Activated CD4-positive, alpha-beta memory T cell treated with anti-CD3 and anti-CD28 coated beads, Interleukin-2, amount 10 ng/mL, durations not matched to agents 7 days and 5 days (primary cell): ENCODE results near the gene LOXL3. TPM values are rescaled to one million over a fixed set of nuclear protein-coding genes. Genes with fewer than 3 reads are reported as not detected.

ENCODE experiments used
- CTCF ChIA-PET: fragments of 350-600 bp; sonication (Branson Sonifier 250); formaldehyde crosslinking; loops from one replicate; lab custom pipeline; 2021; ENCODE audit warnings: antibody characterized with exemption, inconsistent platforms; lab: Charles Lee
- POLR2A ChIA-PET: fragments of 350-600 bp; sonication (Branson Sonifier 250); formaldehyde crosslinking; loops from one replicate; lab custom pipeline; 2021; ENCODE audit warnings: antibody characterized with exemption; lab: Charles Lee
- DNase-seq: peaks from one replicate; pipeline ENCODE4 v3.0.0-alpha.2; 2020
- H3K27ac Mint-ChIP-seq: one replicate; pipeline ENCODE4 v1.8.0; 2021; ENCODE audit warnings: mild to moderate bottlenecking, mixed read lengths
- H3K27me3 Mint-ChIP-seq: one replicate; pipeline ENCODE4 v1.8.0; 2021; ENCODE audit warnings: mixed read lengths
- H3K36me3 Mint-ChIP-seq: one replicate; pipeline ENCODE4 v1.8.0; 2021; ENCODE audit warnings: low read depth, mixed read lengths
- H3K4me1 Mint-ChIP-seq: one replicate; pipeline ENCODE4 v1.8.0; 2021; ENCODE audit warnings: mixed read lengths
- H3K4me3 Mint-ChIP-seq: one replicate; pipeline ENCODE4 v1.8.0; 2021; ENCODE audit warnings: mild to moderate bottlenecking, mixed read lengths
- H3K9me3 Mint-ChIP-seq: one replicate; pipeline ENCODE4 v1.8.0; 2021; ENCODE audit warnings: mixed read lengths
- total RNA-seq, 2 experiments: library from RNA; stranded (reverse); gene quantifications; one replicate each; pipeline ENCODE4 v1.2.3, GENCODE V29; 2021

The LOXL3 gene
- total RNA-seq, 2 experiments from 2014 or later: 0.60 to 0.70 TPM

- H3K4me1 Mint-ChIP-seq: peaks cover 9% of the 10 kb centered on the region
- POLR2A ChIA-PET: interaction anchor here (0.6 to 1.2 kb wide), 3 partner anchors 41 to 120 kb away, joined by 3 to 4 read pairs (median 3); partner anchors contain the start of genes CCDC142 and TTC31
- no peak overlapping the region for H3K27ac Mint-ChIP-seq
- no peak overlapping the region for H3K4me3 Mint-ChIP-seq
- CTCF ChIA-PET: interaction anchor here (0.9 to 2.4 kb wide), 5 partner anchors 12 to 44 kb away, joined by 3 to 8 read pairs (median 6); no protein-coding TSS in a partner anchor
- H3K27me3 Mint-ChIP-seq: peaks cover 54% of the 10 kb centered on the region
- no peaks in the 10 kb centered on the region for H3K9me3 Mint-ChIP-seq
- no peaks in the 10 kb centered on the region for H3K36me3 Mint-ChIP-seq
- DNase-seq: no peak
Measured at GRCh38 chr2:74544634-74545033, 9.1 kb downstream of the LOXL3 start.

GRCh38 chr2:74542978-74543377 is 10.8 kb downstream of the LOXL3 start:
- POLR2A ChIA-PET: no interaction called here
- no peak overlapping the region for H3K27ac Mint-ChIP-seq
- no peaks in the 10 kb centered on the region for H3K9me3 Mint-ChIP-seq
- DNase-seq: no peak
- CTCF ChIA-PET: interaction anchor here (0.7 to 1.0 kb wide), 2 partner anchors 45 to 364 kb away, joined by 3 to 7 read pairs; no protein-coding TSS in a partner anchor
- H3K4me3 Mint-ChIP-seq: no peak overlapping the region
- no peaks in the 10 kb centered on the region for H3K36me3 Mint-ChIP-seq
- H3K27me3 Mint-ChIP-seq: peaks cover 55% of the 10 kb centered on the region
- peaks cover 13% of the 10 kb centered on the region for H3K4me1 Mint-ChIP-seq

GRCh38 chr2:74540291-74540690 is 13.5 kb downstream of the LOXL3 start:
- ChIA-PET POLR2A (no interaction called here), CTCF (interaction anchor here (0.6 to 1.3 kb wide), 3 partner anchors 47 to 465 kb away, joined by 3 to 6 read pairs (median 3); no protein-coding TSS in a partner anchor)
- DNase-seq: no peak
- H3K27ac Mint-ChIP-seq: no peak overlapping the region
- H3K4me1 Mint-ChIP-seq: peaks cover 12% of the 10 kb centered on the region
- H3K27me3 Mint-ChIP-seq: peaks cover 46% of the 10 kb centered on the region
- H3K4me3 Mint-ChIP-seq: no peak overlapping the region
- H3K9me3 Mint-ChIP-seq: no peaks in the 10 kb centered on the region
- no peaks in the 10 kb centered on the region for H3K36me3 Mint-ChIP-seq

DNA sequence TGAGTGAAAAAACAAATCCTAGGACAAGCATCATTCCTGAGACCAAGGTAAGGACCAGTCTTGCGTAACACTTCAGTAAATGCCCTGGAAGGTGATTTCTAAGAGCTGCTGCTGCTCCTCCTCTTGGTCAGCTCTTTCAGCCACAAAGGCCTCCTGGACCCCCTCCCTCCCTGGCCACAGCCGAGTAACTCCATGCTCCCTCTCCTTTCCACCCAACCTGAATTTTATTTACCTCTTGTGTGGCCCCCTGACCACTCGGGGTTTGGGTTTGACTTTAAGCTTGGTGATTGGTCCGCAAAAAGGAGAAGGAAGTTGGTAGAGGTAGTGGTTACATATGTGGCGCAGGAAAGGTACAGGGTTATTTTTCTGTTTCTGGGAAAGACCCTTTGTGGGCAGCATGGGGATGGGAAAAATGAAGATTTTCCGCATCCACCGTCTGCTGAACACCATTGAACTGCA is 14.8 kb downstream of the LOXL3 start:
- POLR2A ChIA-PET: interaction anchor here (1.1 to 2.5 kb wide), 2 partner anchors 8 to 10 kb away, joined by 3 to 6 read pairs; partner anchors contain the start of genes AUP1 and HTRA2

GRCh38 chr2:74537140-74537539 is 16.6 kb downstream of the LOXL3 start:
- DNase-seq: no peak
- no peak overlapping the region for H3K4me3 Mint-ChIP-seq
- no peaks in the 10 kb centered on the region for H3K9me3 Mint-ChIP-seq
- ChIA-PET CTCF (no interaction called here), POLR2A (no interaction called here)
- no peak overlapping the region for H3K27ac Mint-ChIP-seq
- H3K27me3 Mint-ChIP-seq: peaks cover 28% of the 10 kb centered on the region
- peaks cover 14% of the 10 kb centered on the region for H3K4me1 Mint-ChIP-seq
- H3K36me3 Mint-ChIP-seq: peaks cover 11% of the 10 kb centered on the region

More for the DNA sequence above, 14.8 kb downstream of the LOXL3 start:
- Mint-ChIP-seq H3K27ac (no peak overlapping the region), H3K9me3 (no peaks in the 10 kb centered on the region), H3K27me3 (peaks cover 35% of the 10 kb centered on the region), H3K36me3 (no peaks in the 10 kb centered on the region), H3K4me3 (no peak overlapping the region), H3K4me1 (peaks cover 12% of the 10 kb centered on the region)
- CTCF ChIA-PET: interaction anchor here (1.0 kb wide), 1 partner anchor 285 kb away, joined by 3 read pairs; no protein-coding TSS in a partner anchor
- no peak for DNase-seq

DNA sequence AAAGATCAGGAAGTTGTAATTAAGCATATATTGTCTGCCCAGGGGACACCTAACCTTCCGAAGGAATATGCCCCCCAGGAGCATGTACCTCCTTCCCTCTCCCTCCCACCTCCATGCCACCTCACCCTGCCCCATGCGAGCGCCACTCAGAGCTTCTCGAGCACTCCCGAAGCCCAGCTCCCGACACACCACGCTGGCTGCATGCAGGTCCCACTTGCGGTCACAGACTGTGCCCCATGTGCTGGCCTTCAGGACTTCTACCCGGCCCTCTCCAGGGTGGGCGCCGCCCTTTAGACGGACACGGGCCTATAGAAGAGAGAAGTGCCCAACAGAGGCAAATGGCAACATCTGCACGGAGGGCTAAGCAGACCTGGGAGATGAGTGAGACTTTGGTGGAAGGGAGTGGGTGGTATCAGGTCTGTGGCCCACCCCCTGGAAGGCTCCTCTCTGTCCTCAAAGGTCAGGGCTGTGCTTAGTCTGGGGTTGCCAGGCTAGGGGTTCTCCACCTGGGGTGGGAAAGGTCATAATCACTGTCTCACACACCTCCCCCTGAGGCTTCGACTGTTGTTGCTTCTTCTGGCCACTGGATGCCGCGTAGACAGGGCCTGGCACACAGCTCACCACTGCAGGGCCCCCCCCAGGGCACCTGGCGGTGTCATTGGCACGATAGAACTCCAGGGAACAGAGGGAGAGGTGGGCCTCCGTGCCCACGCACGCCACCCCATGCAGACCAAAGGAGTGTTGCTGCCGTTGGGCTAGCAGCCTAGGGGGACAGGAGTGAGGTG is 17.4 kb downstream of the LOXL3 start:
- H3K36me3 Mint-ChIP-seq: peaks cover 14% of the 10 kb centered on the region
- no peak for DNase-seq
- H3K27me3 Mint-ChIP-seq: peaks cover 27% of the 10 kb centered on the region
- no peak overlapping the region for H3K4me3 Mint-ChIP-seq
- CTCF ChIA-PET: no interaction called here
- H3K4me1 Mint-ChIP-seq: peaks cover 22% of the 10 kb centered on the region
- POLR2A ChIA-PET: interaction anchor here (1.9 kb wide), 1 partner anchor 49 kb away, joined by 6 read pairs; no protein-coding TSS in a partner anchor
- H3K27ac Mint-ChIP-seq: no peak overlapping the region
- no peaks in the 10 kb centered on the region for H3K9me3 Mint-ChIP-seq

GRCh38 chr2:74535440-74535965 is 18.2 kb downstream of the LOXL3 start:
- CTCF ChIA-PET: interaction anchor here (7.1 kb wide), 1 partner anchor 53 kb away, joined by 109 read pairs; no protein-coding TSS in a partner anchor

GRCh38 chr2:74534411-74534810 is 19.3 kb downstream of the LOXL3 start:
- ChIA-PET CTCF (interaction anchor here (7.1 kb wide), 1 partner anchor 54 kb away, joined by 109 read pairs; no protein-coding TSS in a partner anchor), POLR2A (interaction anchor here (1.9 kb wide), 1 partner anchor 51 kb away, joined by 6 read pairs; no protein-coding TSS in a partner anchor)
- H3K4me1 Mint-ChIP-seq: peaks cover 29% of the 10 kb centered on the region
- H3K27ac Mint-ChIP-seq: no peak overlapping the region
- peaks cover 24% of the 10 kb centered on the region for H3K27me3 Mint-ChIP-seq
- no peak overlapping the region for H3K4me3 Mint-ChIP-seq
- peaks cover 22% of the 10 kb centered on the region for H3K36me3 Mint-ChIP-seq
- H3K9me3 Mint-ChIP-seq: no peaks in the 10 kb centered on the region
- DNase-seq: no peak

More at GRCh38 chr2:74535440-74535965, 18.2 kb downstream of the LOXL3 start:
- H3K36me3 Mint-ChIP-seq: peaks cover 20% of the 10 kb centered on the region
- no peak overlapping the region for H3K4me3 Mint-ChIP-seq
- DNase-seq: no peak
- H3K27ac Mint-ChIP-seq: no peak overlapping the region
- H3K4me1 Mint-ChIP-seq: peaks cover 31% of the 10 kb centered on the region
- H3K27me3 Mint-ChIP-seq: peaks cover 24% of the 10 kb centered on the region
- POLR2A ChIA-PET: interaction anchor here (1.9 kb wide), 1 partner anchor 50 kb away, joined by 6 read pairs; no protein-coding TSS in a partner anchor
- H3K9me3 Mint-ChIP-seq: no peaks in the 10 kb centered on the region

DNA sequence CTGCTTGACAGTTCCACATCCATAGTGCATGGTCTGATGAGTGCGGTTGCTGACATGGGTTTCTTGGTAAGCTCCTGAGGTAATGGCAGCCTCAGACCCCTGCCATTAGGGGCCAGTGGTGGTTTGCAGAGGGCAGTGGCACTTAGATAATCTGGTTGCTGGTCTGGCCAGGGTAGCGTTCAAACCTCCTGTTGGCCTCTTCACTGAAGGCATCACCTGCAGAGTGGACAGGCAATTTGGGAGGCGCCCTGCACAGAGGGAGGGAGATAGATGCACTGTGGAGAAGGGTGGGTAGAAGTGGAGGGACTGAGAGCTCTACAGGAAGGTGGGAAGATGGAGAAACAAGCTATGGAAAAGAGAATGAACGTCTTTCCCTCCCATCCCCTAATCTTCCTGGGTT is 20.3 kb downstream of the LOXL3 start:
- Mint-ChIP-seq H3K27ac (no peak overlapping the region), H3K4me1 (peaks cover 27% of the 10 kb centered on the region), H3K36me3 (peaks cover 28% of the 10 kb centered on the region), H3K4me3 (no peak overlapping the region), H3K27me3 (peaks cover 16% of the 10 kb centered on the region), H3K9me3 (no peaks in the 10 kb centered on the region)
- CTCF ChIA-PET: interaction anchor here (1.2 to 7.1 kb wide), 6 partner anchors 12 to 75 kb away, joined by 3 to 109 read pairs (median 18); partner anchors contain the start of genes CCDC142, MRPL53, TTC31 and WBP1
- DNase-seq: no peak
- POLR2A ChIA-PET: interaction anchor here (1.0 to 6.5 kb wide), 5 partner anchors 11 to 79 kb away, joined by 3 to 64 read pairs (median 52); partner anchors contain the start of genes INO80B, LBX2, PCGF1 and TLX2

- peaks cover 41% of the 10 kb centered on the region for H3K36me3 Mint-ChIP-seq
- peak overlapping the region; percentile 62 for H3K27ac Mint-ChIP-seq
- CTCF ChIA-PET: interaction anchor here (0.6 to 7.1 kb wide), 25 partner anchors 13 to 705 kb away, joined by 3 to 109 read pairs (median 5); partner anchors contain the start of genes C2orf81, CCDC142, INO80B and LBX2
- H3K4me1 Mint-ChIP-seq: peaks cover 39% of the 10 kb centered on the region
- no peak for DNase-seq
- H3K9me3 Mint-ChIP-seq: no peaks in the 10 kb centered on the region
- peak overlapping the region; percentile 27 for H3K4me3 Mint-ChIP-seq
- H3K27me3 Mint-ChIP-seq: peaks cover 4% of the 10 kb centered on the region
- POLR2A ChIA-PET: interaction anchor here (0.9 to 6.5 kb wide), 13 partner anchors 9 to 77 kb away, joined by 3 to 66 read pairs (median 27); partner anchors contain the start of genes CCDC142, DOK1, INO80B and LBX2
Measured at GRCh38 chr2:74532222-74532621, 21.5 kb downstream of the LOXL3 start.

- no peaks in the 10 kb centered on the region for H3K27me3 Mint-ChIP-seq
- POLR2A ChIA-PET: interaction anchor here (0.9 to 6.5 kb wide), 20 partner anchors 8 to 605 kb away, joined by 3 to 66 read pairs (median 6); partner anchors contain the start of genes C2orf81, CCDC142, DGUOK and DOK1
- H3K9me3 Mint-ChIP-seq: no peaks in the 10 kb centered on the region
- peaks cover 46% of the 10 kb centered on the region for H3K36me3 Mint-ChIP-seq
- H3K4me1 Mint-ChIP-seq: peaks cover 45% of the 10 kb centered on the region
- H3K27ac Mint-ChIP-seq: peak overlapping the region; percentile 96
- CTCF ChIA-PET: interaction anchor here (0.6 to 7.1 kb wide), 28 partner anchors 14 to 794 kb away, joined by 3 to 109 read pairs (median 5); partner anchors contain the start of genes C2orf81, CCDC142, INO80B and LBX2
- peak overlapping the region; percentile 97 for H3K4me3 Mint-ChIP-seq
- no peak for DNase-seq
Measured at GRCh38 chr2:74531666-74532065, 22.1 kb downstream of the LOXL3 start.
